Activated T-cell treated with anti-CD3 and anti-CD28 coated beads, Interleukin-2, amount 50 U/mL, for 48 hours (primary cell): ENCODE results near the gene RPL19.

Experiments used
- DNase-seq, 2 experiments: peaks; one replicate each; pipeline ENCODE4 v3.0.0-alpha.2; 2020

RPL19 gene

DNA sequence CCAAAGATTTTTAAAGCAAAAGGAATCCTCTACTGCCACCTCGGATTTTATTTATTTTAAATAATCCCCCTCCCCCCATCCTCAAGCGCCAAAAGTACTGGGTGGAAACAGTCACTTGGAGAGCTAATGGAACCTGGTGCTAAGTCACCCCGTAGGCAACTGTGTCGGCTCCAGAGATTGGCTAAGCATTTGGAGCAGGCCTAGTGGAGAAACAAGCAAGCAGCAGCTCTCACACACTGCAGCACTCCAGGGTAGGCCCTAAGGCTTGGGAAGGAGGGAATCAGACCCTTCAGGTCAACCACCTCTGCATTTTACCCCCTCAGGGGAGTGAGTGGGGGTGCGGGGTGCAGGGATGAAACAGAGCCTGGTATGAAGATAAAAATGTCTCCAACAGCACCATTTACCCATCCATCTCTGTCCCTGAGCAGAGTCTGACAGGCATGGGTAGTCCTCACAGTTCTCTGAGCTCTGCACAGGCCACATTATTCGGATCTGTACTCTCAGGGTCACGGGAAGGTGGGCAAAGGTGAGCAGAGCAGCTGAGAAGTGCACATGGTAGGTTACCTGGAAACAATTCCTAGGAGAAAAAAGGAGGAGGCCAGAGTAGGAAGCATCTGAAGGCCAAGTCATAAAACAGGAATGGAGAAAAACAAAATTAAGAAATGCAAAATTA, 52.8 kb downstream of the RPL19 start:
- peak in 1 of 2 experiments; percentile 7 for DNase-seq
